ENCODE results near the gene FAM177B.
A peak's percentile ranks its signal among the peaks of the same experiment; 100 is the strongest.

FAM177B gene

GRCh38 chr1:222711319-222712252 lies 25.4 kb upstream of the FAM177B start:
- Histone ChIP-seq H3K9ac (peak overlapping the region; percentile 92), H3K36me3 (peaks cover 21% of the 10 kb centered on the region), H3K4me3 (peak overlapping the region; percentile 97), H3K4me1 (peaks cover 26% of the 10 kb centered on the region), H3K27me3 (no peaks in the 10 kb centered on the region), H3K9me3 (peaks cover 7% of the 10 kb centered on the region; the same call in 1 of the 2 replicates), H3K4me2 (peak overlapping the region; percentile 86), H4K20me1 (0 out of 2 replicates have a peak, but pooled peaks cover 5% of the 10 kb centered on the region), H3K27ac (peak overlapping the region; percentile 82)
- TF ChIP-seq Cebpa-rat (IDR thresholded peaks at IDR 0.05), result no peak

DNA sequence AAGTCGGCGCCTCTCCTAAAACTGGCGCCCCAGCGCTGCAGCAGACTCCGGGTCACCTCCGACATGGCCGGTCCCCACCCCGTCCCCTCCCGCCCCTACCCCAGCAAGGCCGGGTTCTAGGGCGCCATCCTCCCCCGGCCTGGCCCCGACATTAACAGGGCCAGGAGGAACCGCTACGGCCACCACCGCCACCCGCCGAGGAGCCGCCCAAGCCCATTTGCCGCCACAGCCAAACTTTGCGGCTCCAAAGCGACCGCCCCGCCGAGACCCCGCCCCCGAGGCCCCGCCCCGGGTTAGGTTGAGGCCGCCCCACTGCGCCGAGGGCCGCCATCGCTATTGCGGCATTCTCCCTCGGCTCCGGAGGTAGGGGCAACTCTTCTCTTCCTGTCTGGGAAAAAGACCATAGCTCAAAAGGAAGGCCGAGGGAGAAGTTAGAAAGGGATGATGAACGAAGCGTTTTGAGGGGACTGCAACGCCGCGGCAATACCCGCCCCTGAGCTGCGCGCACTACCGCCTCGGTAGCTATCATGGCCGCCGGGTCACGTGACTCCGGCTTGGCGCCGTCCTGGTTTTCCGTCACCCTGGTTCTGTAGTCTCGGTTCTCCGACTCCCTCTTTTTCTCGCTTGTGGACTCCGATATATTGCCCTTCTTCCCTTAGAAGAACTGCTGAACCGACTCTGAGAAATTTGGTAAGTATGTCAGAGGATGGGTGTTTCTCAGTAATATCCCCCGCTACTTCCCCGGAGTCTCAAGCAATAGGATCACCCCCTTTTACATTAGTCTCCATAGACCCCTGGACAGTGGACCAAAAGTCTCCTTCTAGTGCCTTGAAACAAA lies 24.5 kb upstream of the FAM177B start, which contains the start of the genes AIDA and BROX:
Gene AIDA (minus strand): TSS at position 239 of the 838 bp plus-strand sequence. CDS start 174 bp downstream, at position 65.
Gene BROX (plus strand): TSS at position 312 of the 838 bp plus-strand sequence. CDS start 3,136 bp downstream, outside the sequence.
- H3K4me1 ChIP-seq, result peaks cover 26% of the 10 kb centered on the region
- no peaks in the 10 kb centered on the region for H3K27me3 ChIP-seq
- H3K4me3 ChIP-seq, result peak within 1 kb of the TSS; percentile 97
- H4K20me1 ChIP-seq, result 0 out of 2 replicates have a peak, but pooled peaks cover 5% of the 10 kb centered on the region
- peak within 1 kb of the TSS; percentile 99 for H3K9ac ChIP-seq
- H3K4me2 ChIP-seq, result peak within 1 kb of the TSS; percentile 86
- peaks cover 23% of the 10 kb centered on the region for H3K36me3 ChIP-seq
- no peaks in the 10 kb centered on the region for H3K9me3 ChIP-seq
- peak within 1 kb of the TSS; percentile 99 for H3K27ac ChIP-seq
- no peak for TF ChIP-seq Cebpa-rat (IDR thresholded peaks at IDR 0.05)

DNA sequence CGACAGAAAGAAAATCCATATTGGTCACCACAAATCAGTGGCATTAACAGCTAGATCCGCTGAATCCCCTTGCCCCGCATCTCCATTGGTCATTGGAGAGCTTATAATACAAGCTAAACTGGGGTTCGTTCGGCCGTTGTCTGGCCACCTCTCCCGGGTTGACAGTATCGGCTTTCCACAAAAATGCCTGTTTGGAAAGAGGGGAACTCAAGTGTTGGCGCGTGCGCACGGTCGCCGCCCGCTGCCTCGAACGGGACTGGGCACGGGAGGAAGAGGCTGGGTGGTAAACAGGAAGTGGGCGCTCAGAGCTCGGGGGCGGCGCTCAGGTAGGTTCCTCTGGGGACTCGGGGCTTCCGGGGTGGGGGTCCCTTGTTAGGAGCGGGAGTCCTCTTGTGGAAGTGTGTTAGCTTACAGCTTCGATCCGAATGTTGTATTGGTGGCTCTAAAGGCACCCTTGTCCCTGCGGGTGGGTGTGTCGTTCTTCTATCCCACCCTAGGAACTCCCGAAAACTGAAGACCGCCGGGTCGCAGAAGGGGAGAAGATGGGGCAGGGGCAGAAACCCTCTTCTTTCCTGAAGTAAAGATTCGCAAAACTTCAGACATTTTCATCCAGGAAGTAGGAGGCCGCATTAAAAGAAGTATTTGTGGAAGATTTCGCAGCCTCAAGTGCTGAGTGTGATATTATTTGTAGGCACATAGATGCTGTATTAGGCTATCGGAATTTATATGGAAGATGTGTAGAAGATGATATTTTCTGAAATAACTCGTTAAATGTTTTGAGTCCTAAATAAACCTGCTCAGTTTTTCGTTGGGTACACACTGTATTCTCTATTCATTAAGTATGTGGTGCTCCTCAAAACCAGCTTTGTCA lies 23.7 kb upstream of the FAM177B start:
- Histone ChIP-seq H3K4me1 (peaks cover 26% of the 10 kb centered on the region), H4K20me1 (0 out of 2 replicates have a peak, but pooled peaks cover 5% of the 10 kb centered on the region), H3K27ac (peak overlapping the region; percentile 99), H3K36me3 (peaks cover 25% of the 10 kb centered on the region), H3K27me3 (no peaks in the 10 kb centered on the region), H3K9ac (peak overlapping the region; percentile 99), H3K4me2 (peak overlapping the region; percentile 67), H3K4me3 (peak overlapping the region; percentile 97), H3K9me3 (no peaks in the 10 kb centered on the region)
- TF ChIP-seq Cebpa-rat (IDR thresholded peaks at IDR 0.05), result no peak

- Histone ChIP-seq H4K20me1 (0 out of 2 replicates have a peak, but pooled peaks cover 4% of the 10 kb centered on the region), H3K9ac (no peak overlapping the region), H3K4me1 (peaks cover 8% of the 10 kb centered on the region), H3K4me2 (no peak overlapping the region), H3K27me3 (no peaks in the 10 kb centered on the region), H3K9me3 (no peaks in the 10 kb centered on the region), H3K27ac (no peak overlapping the region), H3K36me3 (peaks cover 43% of the 10 kb centered on the region), H3K4me3 (no peak overlapping the region)
- no peak for TF ChIP-seq Cebpa-rat (IDR thresholded peaks at IDR 0.05)
These were observed 20.6 kb upstream of the FAM177B start for GRCh38 chr1:222716393-222716792.

DNA sequence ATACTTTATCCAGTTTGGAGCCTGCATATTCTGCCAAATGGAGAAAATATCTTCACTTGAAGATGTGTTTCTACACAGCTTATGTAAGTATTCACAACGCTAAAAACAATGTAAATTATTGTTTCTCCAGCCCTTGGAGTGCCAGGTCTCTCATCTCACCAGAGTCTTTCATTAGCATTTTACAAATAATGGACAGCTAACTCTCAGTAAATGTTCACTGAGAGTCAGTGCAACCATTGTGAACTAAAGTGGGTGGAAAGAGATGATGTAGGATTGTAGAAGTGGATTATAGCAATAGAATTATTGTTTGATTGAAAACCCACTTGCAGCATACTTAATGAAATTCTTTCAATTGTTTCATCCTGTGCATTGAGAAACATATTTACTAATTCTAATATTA lies 8.3 kb upstream of the FAM177B start:
- H3K4me1 ChIP-seq, result peaks cover 27% of the 10 kb centered on the region
- H3K27me3 ChIP-seq, result no peaks in the 10 kb centered on the region
- H3K27ac ChIP-seq, result no peak overlapping the region
- no peak overlapping the region for H3K9ac ChIP-seq
- H3K36me3 ChIP-seq, result peaks cover 75% of the 10 kb centered on the region
- no peak overlapping the region for H3K4me2 ChIP-seq
- no peak for TF ChIP-seq Cebpa-rat (IDR thresholded peaks at IDR 0.05)
- no peaks in the 10 kb centered on the region for H4K20me1 ChIP-seq
- H3K9me3 ChIP-seq, result no peaks in the 10 kb centered on the region
- no peak overlapping the region for H3K4me3 ChIP-seq

DNA sequence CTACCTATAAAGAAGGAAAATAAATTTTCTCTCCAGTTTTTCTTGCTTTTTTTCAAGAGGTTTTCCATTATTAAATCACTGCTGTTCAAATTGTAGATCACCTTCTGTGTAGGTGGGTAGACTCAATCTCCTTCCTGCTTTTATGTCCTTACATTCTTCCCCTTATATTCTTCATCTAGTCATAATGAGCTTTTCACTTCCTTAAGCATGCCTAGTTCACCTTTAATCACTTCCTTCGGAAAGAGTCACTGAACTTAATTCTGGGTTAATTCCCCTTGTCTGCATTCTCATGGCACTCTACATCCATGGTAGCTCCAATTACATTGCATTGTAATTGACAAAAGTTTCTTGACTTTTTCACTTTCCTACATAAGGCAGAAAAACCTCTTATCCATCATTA lies 6.1 kb upstream of the FAM177B start:
- H3K4me2 ChIP-seq, result no peak overlapping the region
- H3K27ac ChIP-seq, result no peak overlapping the region
- H3K4me3 ChIP-seq, result no peak overlapping the region
- peaks cover 66% of the 10 kb centered on the region for H3K36me3 ChIP-seq
- H3K4me1 ChIP-seq, result peaks cover 33% of the 10 kb centered on the region
- H4K20me1 ChIP-seq, result no peaks in the 10 kb centered on the region
- TF ChIP-seq Cebpa-rat (IDR thresholded peaks at IDR 0.05), result no peak
- no peaks in the 10 kb centered on the region for H3K27me3 ChIP-seq
- H3K9me3 ChIP-seq, result no peaks in the 10 kb centered on the region
- H3K9ac ChIP-seq, result no peak overlapping the region

DNA sequence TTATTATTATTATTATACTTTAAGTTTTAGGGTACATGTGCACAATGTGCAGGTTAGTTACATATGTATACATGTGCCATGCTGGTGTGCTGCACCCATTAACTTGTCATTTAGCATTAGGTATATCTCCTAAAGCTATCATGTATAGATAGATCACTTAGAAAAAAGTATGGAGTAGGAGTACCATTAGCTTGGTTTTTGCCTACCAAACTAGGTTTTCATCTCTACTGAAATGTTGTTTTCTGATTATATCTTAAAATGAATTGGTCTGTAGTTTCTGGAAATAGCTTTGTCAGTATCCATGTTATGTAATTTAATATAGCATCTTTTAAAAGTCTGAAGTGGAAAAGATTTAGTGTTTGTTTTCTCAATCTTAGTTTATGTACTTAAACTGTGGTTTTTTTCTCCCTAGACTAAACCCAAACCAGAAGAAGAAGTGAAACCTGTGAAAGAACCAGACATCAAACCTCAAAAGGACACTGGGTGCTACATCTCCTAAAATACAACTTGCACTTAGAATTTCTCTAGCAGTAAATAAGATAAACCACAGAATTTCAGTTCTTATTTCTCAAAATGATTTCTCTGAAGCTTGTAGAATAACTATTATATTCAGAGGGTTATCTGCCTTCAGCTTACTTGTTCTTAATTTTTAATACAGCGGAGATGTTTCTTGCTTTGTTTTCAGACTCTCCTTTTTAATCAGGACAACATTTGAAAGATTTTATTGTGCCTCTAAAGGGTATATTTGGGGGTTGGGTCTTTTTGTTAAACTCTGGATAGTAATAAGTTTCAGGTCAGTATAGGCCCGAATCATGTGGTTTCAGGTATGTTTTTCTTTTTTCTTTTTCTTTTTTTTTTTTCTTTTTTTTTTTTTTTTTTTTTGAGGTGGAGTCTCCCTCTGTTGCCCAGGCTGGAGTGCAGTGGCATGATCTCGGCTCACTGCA lies 4.5 kb upstream of the FAM177B start:
- no peak for TF ChIP-seq Cebpa-rat (IDR thresholded peaks at IDR 0.05)
- H3K4me1 ChIP-seq, result peaks cover 33% of the 10 kb centered on the region
- H3K4me3 ChIP-seq, result no peak overlapping the region
- H3K9me3 ChIP-seq, result no peaks in the 10 kb centered on the region
- no peak overlapping the region for H3K9ac ChIP-seq
- H3K27me3 ChIP-seq, result no peaks in the 10 kb centered on the region
- no peaks in the 10 kb centered on the region for H4K20me1 ChIP-seq
- peak overlapping the region; percentile 68 for H3K4me2 ChIP-seq
- peaks cover 59% of the 10 kb centered on the region for H3K36me3 ChIP-seq
- H3K27ac ChIP-seq, result peak overlapping the region; percentile 69

DNA sequence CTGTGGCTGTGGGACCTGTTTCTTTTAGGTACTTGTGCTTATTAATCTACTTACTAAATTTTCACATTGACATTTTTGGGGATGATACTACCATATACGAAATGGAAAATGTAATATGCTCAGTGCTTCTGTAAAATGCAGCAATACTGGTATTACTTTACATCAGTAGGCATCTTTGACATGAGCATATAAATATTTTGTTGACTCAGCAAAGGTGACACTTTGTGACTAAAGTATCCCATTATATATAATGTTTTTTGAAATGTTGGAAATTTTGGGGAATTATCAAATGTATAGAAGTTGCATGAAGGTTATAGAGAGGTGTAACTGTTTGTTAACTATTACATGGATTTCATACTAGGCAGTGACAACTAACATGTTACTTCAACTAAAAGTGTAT lies 2.3 kb upstream of the FAM177B start:
- Histone ChIP-seq H4K20me1 (no peaks in the 10 kb centered on the region), H3K4me2 (no peak overlapping the region), H3K9ac (no peak overlapping the region), H3K27me3 (no peaks in the 10 kb centered on the region), H3K36me3 (peaks cover 39% of the 10 kb centered on the region), H3K27ac (no peak overlapping the region), H3K9me3 (no peaks in the 10 kb centered on the region), H3K4me3 (no peak overlapping the region), H3K4me1 (peaks cover 44% of the 10 kb centered on the region)
- no peak for TF ChIP-seq Cebpa-rat (IDR thresholded peaks at IDR 0.05)

All from BLaER1 (cell line).